ENCODE measurements around the gene NUFIP2.
A peak's percentile ranks its signal among the peaks of the same experiment; 100 is the strongest.
"Not testable (repeated sequence)": the region's sequence is repeated elsewhere in the genome, so short reads cannot be mapped to it uniquely, and the experiment has no call there.

NUFIP2 gene

GRCh38 chr17:29234972-29235371 is 59.0 kb downstream of the NUFIP2 start:
- H3K9ac ChIP-seq (ENCODE audit: low read length); DNase-seq (ENCODE audit: low read depth); H3K36me3 ChIP-seq (ENCODE audit: control insufficient read depth, insufficient read depth, low read length, severe bottlenecking); H3K27me3 ChIP-seq (replicated peaks; ENCODE audit: control insufficient read depth, insufficient read depth, low read length); H3K4me3 ChIP-seq (ENCODE audit: low read length); H3K9me3 ChIP-seq (ENCODE audit: control insufficient read depth, low read length): not testable (repeated sequence)
- H3K4me1 ChIP-seq (ENCODE audit: control insufficient read depth, insufficient read depth, low read length) = peaks cover 18% of the 10 kb centered on the region

- Histone ChIP-seq H3K9me3 (ENCODE audit: control insufficient read depth, low read length) (no peaks in the 10 kb centered on the region), H3K9ac (ENCODE audit: low read length) (no peak overlapping the region), H3K4me3 (ENCODE audit: low read length) (no peak overlapping the region), H3K36me3 (ENCODE audit: control insufficient read depth, insufficient read depth, low read length, severe bottlenecking) (no peaks in the 10 kb centered on the region), H3K27me3 (replicated peaks; ENCODE audit: control insufficient read depth, insufficient read depth, low read length) (no peaks in the 10 kb centered on the region), H3K4me1 (ENCODE audit: control insufficient read depth, insufficient read depth, low read length) (peaks cover 11% of the 10 kb centered on the region)
- no peak for DNase-seq (ENCODE audit: low read depth)
Measured at GRCh38 chr17:29233301-29233700, 60.6 kb downstream of the NUFIP2 start.

DNA sequence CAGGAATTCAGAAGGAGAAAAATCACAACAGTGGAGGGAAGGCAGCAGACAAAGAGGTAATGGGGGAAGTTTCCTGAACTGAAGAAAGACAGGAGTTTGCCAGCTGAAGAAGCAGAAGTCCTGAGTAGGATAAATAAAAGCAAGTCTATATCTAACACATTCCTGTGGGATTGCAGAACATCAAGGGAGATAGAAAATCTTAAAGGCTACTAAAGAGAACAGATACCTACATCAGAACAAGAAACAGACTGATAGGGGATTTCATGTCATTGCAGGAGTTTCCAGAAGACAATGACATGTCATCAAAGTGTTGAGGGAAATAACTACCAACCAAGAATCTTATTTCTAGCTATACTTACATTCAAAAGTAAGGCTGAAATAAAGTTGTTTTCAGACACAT is 68.6 kb downstream of the NUFIP2 start:
- no peaks in the 10 kb centered on the region for H3K27me3 ChIP-seq (replicated peaks; ENCODE audit: control insufficient read depth, insufficient read depth, low read length)
- H3K9me3 ChIP-seq (ENCODE audit: control insufficient read depth, low read length) = no peaks in the 10 kb centered on the region
- no peaks in the 10 kb centered on the region for H3K4me1 ChIP-seq (ENCODE audit: control insufficient read depth, insufficient read depth, low read length)
- no peak overlapping the region for H3K9ac ChIP-seq (ENCODE audit: low read length)
- no peak overlapping the region for H3K4me3 ChIP-seq (ENCODE audit: low read length)
- no peaks in the 10 kb centered on the region for H3K36me3 ChIP-seq (ENCODE audit: control insufficient read depth, insufficient read depth, low read length, severe bottlenecking)
- no peak for DNase-seq (ENCODE audit: low read depth)

- H3K9ac ChIP-seq (ENCODE audit: low read length); H3K9me3 ChIP-seq (ENCODE audit: control insufficient read depth, low read length); H3K4me3 ChIP-seq (ENCODE audit: low read length); H3K36me3 ChIP-seq (ENCODE audit: control insufficient read depth, insufficient read depth, low read length, severe bottlenecking); DNase-seq (ENCODE audit: low read depth); H3K27me3 ChIP-seq (replicated peaks; ENCODE audit: control insufficient read depth, insufficient read depth, low read length); H3K4me1 ChIP-seq (ENCODE audit: control insufficient read depth, insufficient read depth, low read length): not testable (repeated sequence)
Measured at GRCh38 chr17:29221338-29221737, 72.6 kb downstream of the NUFIP2 start.

- Histone ChIP-seq H3K4me1 (ENCODE audit: control insufficient read depth, insufficient read depth, low read length) (peaks cover 8% of the 10 kb centered on the region), H3K9me3 (ENCODE audit: control insufficient read depth, low read length) (no peaks in the 10 kb centered on the region), H3K4me3 (ENCODE audit: low read length) (no peak overlapping the region), H3K9ac (ENCODE audit: low read length) (peak overlapping the region; percentile 57), H3K36me3 (ENCODE audit: control insufficient read depth, insufficient read depth, low read length, severe bottlenecking) (no peaks in the 10 kb centered on the region), H3K27me3 (replicated peaks; ENCODE audit: control insufficient read depth, insufficient read depth, low read length) (no peaks in the 10 kb centered on the region)
- DNase-seq (ENCODE audit: low read depth) = peak; percentile 98
Measured at GRCh38 chr17:29219378-29220047, 74.4 kb downstream of the NUFIP2 start.

- no peaks in the 10 kb centered on the region for H3K9me3 ChIP-seq (ENCODE audit: control insufficient read depth, low read length)
- H3K4me1 ChIP-seq (ENCODE audit: control insufficient read depth, insufficient read depth, low read length) = peaks cover 12% of the 10 kb centered on the region
- H3K36me3 ChIP-seq (ENCODE audit: control insufficient read depth, insufficient read depth, low read length, severe bottlenecking) = no peaks in the 10 kb centered on the region
- H3K4me3 ChIP-seq (ENCODE audit: low read length) = no peak overlapping the region
- no peak for DNase-seq (ENCODE audit: low read depth)
- H3K9ac ChIP-seq (ENCODE audit: low read length) = no peak overlapping the region
- H3K27me3 ChIP-seq (replicated peaks; ENCODE audit: control insufficient read depth, insufficient read depth, low read length) = no peaks in the 10 kb centered on the region
Measured at GRCh38 chr17:29216856-29217255, 77.1 kb downstream of the NUFIP2 start.

GRCh38 chr17:29216181-29216580 is 77.8 kb downstream of the NUFIP2 start:
- Histone ChIP-seq H3K36me3 (ENCODE audit: control insufficient read depth, insufficient read depth, low read length, severe bottlenecking) (no peaks in the 10 kb centered on the region), H3K4me3 (ENCODE audit: low read length) (no peak overlapping the region), H3K4me1 (ENCODE audit: control insufficient read depth, insufficient read depth, low read length) (peaks cover 12% of the 10 kb centered on the region), H3K27me3 (replicated peaks; ENCODE audit: control insufficient read depth, insufficient read depth, low read length) (no peaks in the 10 kb centered on the region), H3K9me3 (ENCODE audit: control insufficient read depth, low read length) (no peaks in the 10 kb centered on the region), H3K9ac (ENCODE audit: low read length) (no peak overlapping the region)
- DNase-seq (ENCODE audit: low read depth) = no peak

GRCh38 chr17:29215717-29216116 is 78.2 kb downstream of the NUFIP2 start:
- Histone ChIP-seq H3K36me3 (ENCODE audit: control insufficient read depth, insufficient read depth, low read length, severe bottlenecking) (no peaks in the 10 kb centered on the region), H3K9me3 (ENCODE audit: control insufficient read depth, low read length) (no peaks in the 10 kb centered on the region), H3K4me1 (ENCODE audit: control insufficient read depth, insufficient read depth, low read length) (peaks cover 12% of the 10 kb centered on the region), H3K4me3 (ENCODE audit: low read length) (no peak overlapping the region), H3K9ac (ENCODE audit: low read length) (no peak overlapping the region), H3K27me3 (replicated peaks; ENCODE audit: control insufficient read depth, insufficient read depth, low read length) (no peaks in the 10 kb centered on the region)
- DNase-seq (ENCODE audit: low read depth) = no peak

DNA sequence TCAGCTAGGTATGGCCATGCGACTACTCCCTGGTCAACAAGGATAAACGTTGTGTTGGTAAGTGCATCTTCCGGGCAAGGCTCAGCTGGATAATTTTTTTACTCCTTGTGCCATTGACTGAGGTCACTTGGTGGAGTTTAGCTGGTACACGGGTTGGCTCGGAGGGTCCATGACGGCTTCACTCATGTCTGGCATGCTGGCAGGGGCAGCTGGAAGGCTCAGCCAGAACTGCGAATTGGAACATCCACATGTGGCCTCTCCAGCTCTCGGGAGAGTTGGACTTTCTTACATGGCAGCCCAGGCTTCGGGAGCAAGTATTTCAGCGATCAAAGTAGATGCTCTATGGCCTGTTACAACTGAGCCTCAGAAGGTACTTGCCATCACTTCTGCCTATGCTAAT is 78.8 kb downstream of the NUFIP2 start:
- no peaks in the 10 kb centered on the region for H3K27me3 ChIP-seq (replicated peaks; ENCODE audit: control insufficient read depth, insufficient read depth, low read length)
- H3K9ac ChIP-seq (ENCODE audit: low read length) = no peak overlapping the region
- no peaks in the 10 kb centered on the region for H3K36me3 ChIP-seq (ENCODE audit: control insufficient read depth, insufficient read depth, low read length, severe bottlenecking)
- DNase-seq (ENCODE audit: low read depth) = no peak
- H3K4me3 ChIP-seq (ENCODE audit: low read length) = no peak overlapping the region
- H3K4me1 ChIP-seq (ENCODE audit: control insufficient read depth, insufficient read depth, low read length) = peaks cover 12% of the 10 kb centered on the region
- no peaks in the 10 kb centered on the region for H3K9me3 ChIP-seq (ENCODE audit: control insufficient read depth, low read length)

GRCh38 chr17:29214215-29215146 is 79.5 kb downstream of the NUFIP2 start:
- peaks cover 10% of the 10 kb centered on the region for H3K4me1 ChIP-seq (ENCODE audit: control insufficient read depth, insufficient read depth, low read length)
- no peak for DNase-seq (ENCODE audit: low read depth)
- no peaks in the 10 kb centered on the region for H3K36me3 ChIP-seq (ENCODE audit: control insufficient read depth, insufficient read depth, low read length, severe bottlenecking)
- no peaks in the 10 kb centered on the region for H3K9me3 ChIP-seq (ENCODE audit: control insufficient read depth, low read length)
- no peak overlapping the region for H3K4me3 ChIP-seq (ENCODE audit: low read length)
- no peak overlapping the region for H3K9ac ChIP-seq (ENCODE audit: low read length)
- no peaks in the 10 kb centered on the region for H3K27me3 ChIP-seq (replicated peaks; ENCODE audit: control insufficient read depth, insufficient read depth, low read length)

DNA sequence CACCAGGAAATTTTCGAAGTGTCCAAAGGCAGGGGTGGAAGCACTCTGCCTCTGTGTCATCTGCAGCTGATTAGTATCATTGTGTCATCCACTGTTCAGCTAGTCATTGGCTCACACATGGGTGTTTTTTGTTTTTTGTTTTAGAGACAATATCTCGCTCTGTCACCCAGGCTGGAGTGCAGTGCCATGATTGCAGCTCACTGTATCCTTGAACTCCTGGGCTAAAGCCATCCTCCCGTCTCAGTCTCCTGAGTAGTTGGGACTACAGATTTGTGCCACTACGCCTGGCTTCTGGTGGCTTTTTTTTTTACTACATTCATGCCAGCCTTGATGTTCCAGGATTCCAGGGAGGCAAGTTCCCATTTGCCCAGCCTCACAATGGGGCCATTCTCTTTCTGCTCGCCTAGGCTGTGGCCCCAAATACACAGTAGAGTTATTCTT is 81.2 kb downstream of the NUFIP2 start:
- peaks cover 5% of the 10 kb centered on the region for H3K4me1 ChIP-seq (ENCODE audit: control insufficient read depth, insufficient read depth, low read length)

More for the DNA sequence above, 81.2 kb downstream of the NUFIP2 start:
- H3K36me3 ChIP-seq (ENCODE audit: control insufficient read depth, insufficient read depth, low read length, severe bottlenecking) = no peaks in the 10 kb centered on the region
- no peaks in the 10 kb centered on the region for H3K9me3 ChIP-seq (ENCODE audit: control insufficient read depth, low read length)
- peak; percentile 41 for DNase-seq (ENCODE audit: low read depth)
- no peak overlapping the region for H3K9ac ChIP-seq (ENCODE audit: low read length)
- no peak overlapping the region for H3K4me3 ChIP-seq (ENCODE audit: low read length)
- H3K27me3 ChIP-seq (replicated peaks; ENCODE audit: control insufficient read depth, insufficient read depth, low read length) = no peaks in the 10 kb centered on the region
